Breast epithelium (tissue), 4 donors: ENCODE data around the gene SPATA16. TPM values are rescaled to one million over a fixed set of nuclear protein-coding genes. Genes with fewer than 3 reads are reported as not detected.

ENCODE experiments used
- DNase-seq, 2 donors: peaks; one replicate each; pipeline ENCODE4 v3.0.0-alpha.2; 2019; ENCODE audit warnings: low spot score in 2 of 2
- H3K27ac ChIP-seq, 2 donors: fragments of 200-600 bp; sonication (generic) in 1 of 2; one replicate each; pipeline ENCODE4 v1.5.1; 2016 to 2019; ENCODE audit warnings: mild to moderate bottlenecking in 1 of 2
- H3K27me3 ChIP-seq, 2 donors: fragments of 200-600 bp; sonication (generic) in 1 of 2; one replicate each; pipeline versions ENCODE4 v1.5.1 to v1.6.0; 2017 to 2019; ENCODE audit warnings: control low read depth in 1 of 2, mild to moderate bottlenecking in 1 of 2
- H3K36me3 ChIP-seq: fragments of 200-600 bp; one replicate; pipeline ENCODE4 v1.5.1; 2019
- H3K4me1 ChIP-seq, 2 donors: fragments of 200-600 bp; sonication (generic); one replicate each; pipeline ENCODE4 v1.5.1; 2016 to 2019; ENCODE audit warnings: control low read depth in 1 of 2
- H3K4me3 ChIP-seq, 3 donors: fragments of 200-600 bp; sonication (generic); 1 replicate in 2 of 3; 2 replicates in 1 of 3; pipeline ENCODE4 v1.5.1; 2016 to 2019; ENCODE audit warnings: mild to moderate bottlenecking in 3 of 3, moderate library complexity in 2 of 3
- H3K9me3 ChIP-seq, 2 donors: fragments of 200-600 bp; sonication (generic) in 1 of 2; one replicate each; pipeline ENCODE4 v1.5.1; 2016 to 2019; ENCODE audit warnings: control low read depth in 1 of 2
- POLR2A ChIP-seq: fragments of 450-650 bp; IDR thresholded peaks from one replicate; pipeline ENCODE4 v1.6.1; 2016; ENCODE audit warnings: antibody characterized with exemption, mild to moderate bottlenecking, moderate library complexity
- POLR2AphosphoS5 ChIP-seq, 3 donors: sonication (generic); formaldehyde crosslinking; IDR thresholded peaks; one replicate each; pipeline ENCODE4 v1.6.1; 2017; ENCODE audit warnings: antibody characterized with exemption in 3 of 3
- intact Hi-C: fragments of 100-400 bp; cut with DNase I; formaldehyde crosslinking; loops from one replicate; pipeline ENCODE4 v1.15.1; 2023; ENCODE audit warnings: low total_unique reads
- total RNA-seq, 3 donors: library from RNA; depleted of rRNA; stranded (reverse); fragments of >200 nt; gene quantifications; one replicate each; pipeline ENCODE4 v1.1.0, GENCODE V29; 2016
- TF ChIP-seq, protein P1 (sequence below), 3 donors: fragments of 450-650 bp; IDR thresholded peaks; one replicate each; pipeline ENCODE4 v1.5.1; 2016 to 2017; ENCODE audit warnings: antibody characterized with exemption in 3 of 3, mild to moderate bottlenecking in 3 of 3, moderate library complexity in 3 of 3

Gene SPATA16
- total RNA-seq, 3 donors from 2014 or later = not detected

DNA sequence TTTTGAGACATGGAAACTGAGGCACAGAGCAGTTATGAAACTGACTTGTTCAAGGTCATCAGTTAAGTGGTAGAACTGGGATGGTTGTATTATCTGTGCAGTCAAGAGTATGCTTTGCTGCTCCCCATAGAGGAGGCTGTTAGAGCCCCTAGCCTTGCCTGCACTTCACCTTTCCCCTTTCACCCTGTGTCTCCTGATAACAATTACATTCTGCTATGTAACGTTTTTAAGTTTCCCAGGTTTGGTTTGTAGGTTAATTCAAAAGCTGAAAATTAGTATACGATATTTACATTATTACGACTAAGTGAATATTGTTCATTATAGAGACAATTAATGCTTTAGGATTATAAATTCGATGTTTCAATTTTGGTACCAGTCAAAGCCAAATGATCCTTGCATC is 300.6 kb downstream of the SPATA16 start:
- no peak overlapping the region for H3K27ac ChIP-seq
- no peaks in the 10 kb centered on the region for H3K36me3 ChIP-seq
- no peak for DNase-seq
- H3K9me3 ChIP-seq = no peaks in the 10 kb centered on the region
- no peaks in the 10 kb centered on the region for H3K27me3 ChIP-seq
- no peak overlapping the region for H3K4me3 ChIP-seq
- intact Hi-C loops = no loop called here
- TF ChIP-seq POLR2AphosphoS5 (IDR thresholded peaks at IDR 0.05) = no peak
- TF ChIP-seq, protein P1, sequence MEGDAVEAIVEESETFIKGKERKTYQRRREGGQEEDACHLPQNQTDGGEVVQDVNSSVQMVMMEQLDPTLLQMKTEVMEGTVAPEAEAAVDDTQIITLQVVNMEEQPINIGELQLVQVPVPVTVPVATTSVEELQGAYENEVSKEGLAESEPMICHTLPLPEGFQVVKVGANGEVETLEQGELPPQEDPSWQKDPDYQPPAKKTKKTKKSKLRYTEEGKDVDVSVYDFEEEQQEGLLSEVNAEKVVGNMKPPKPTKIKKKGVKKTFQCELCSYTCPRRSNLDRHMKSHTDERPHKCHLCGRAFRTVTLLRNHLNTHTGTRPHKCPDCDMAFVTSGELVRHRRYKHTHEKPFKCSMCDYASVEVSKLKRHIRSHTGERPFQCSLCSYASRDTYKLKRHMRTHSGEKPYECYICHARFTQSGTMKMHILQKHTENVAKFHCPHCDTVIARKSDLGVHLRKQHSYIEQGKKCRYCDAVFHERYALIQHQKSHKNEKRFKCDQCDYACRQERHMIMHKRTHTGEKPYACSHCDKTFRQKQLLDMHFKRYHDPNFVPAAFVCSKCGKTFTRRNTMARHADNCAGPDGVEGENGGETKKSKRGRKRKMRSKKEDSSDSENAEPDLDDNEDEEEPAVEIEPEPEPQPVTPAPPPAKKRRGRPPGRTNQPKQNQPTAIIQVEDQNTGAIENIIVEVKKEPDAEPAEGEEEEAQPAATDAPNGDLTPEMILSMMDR (IDR thresholded peaks at IDR 0.05) = no peak
- TF ChIP-seq POLR2A = no peak
- H3K4me1 ChIP-seq = no peaks in the 10 kb centered on the region

DNA sequence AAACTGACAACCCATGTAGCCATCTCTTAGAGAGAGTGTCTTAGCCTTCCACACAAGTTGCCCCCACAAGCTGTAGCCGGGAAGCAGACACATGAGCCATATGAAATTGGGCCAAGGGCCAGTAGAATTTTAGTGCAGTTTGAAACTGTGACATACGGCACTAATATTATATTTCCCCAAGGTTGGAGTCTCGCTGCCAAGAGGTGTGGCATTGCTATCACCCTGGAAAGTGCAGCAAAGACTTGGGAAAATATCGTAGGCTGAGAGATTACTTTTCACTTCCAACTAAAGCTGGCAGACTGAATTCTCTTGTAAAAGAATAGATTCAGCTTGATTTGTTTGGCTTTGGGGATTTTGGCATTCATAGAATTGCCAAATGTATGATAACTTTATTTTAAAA is 301.4 kb downstream of the SPATA16 start:
- Histone ChIP-seq H3K36me3 (no peaks in the 10 kb centered on the region), H3K9me3 (no peaks in the 10 kb centered on the region), H3K27ac (no peak overlapping the region), H3K4me1 (no peaks in the 10 kb centered on the region), H3K4me3 (no peak overlapping the region), H3K27me3 (no peaks in the 10 kb centered on the region)
- TF ChIP-seq, protein P1 (IDR thresholded peaks at IDR 0.05) = no peak
- TF ChIP-seq POLR2AphosphoS5 (IDR thresholded peaks at IDR 0.05) (no peak), POLR2A (no peak)
- no peak for DNase-seq
- intact Hi-C loops = no loop called here
